ENCODE results near the gene SEPTIN5. TPM values are rescaled to one million over a fixed set of nuclear protein-coding genes. Genes with fewer than 3 reads are reported as not detected.

SEPTIN5 gene
- total and polyA plus RNA-seq, 8 donors, result 4.2 to 53.4 (median 7.9) TPM

- Histone ChIP-seq H3K27me3 (no peaks in the 10 kb centered on the region), H3K36me3 (no peaks in the 10 kb centered on the region), H3K4me1 (no peaks in the 10 kb centered on the region), H3K9me3 (no peaks in the 10 kb centered on the region), H3K4me3 (no peak overlapping the region), H3K27ac (no peak overlapping the region)
- DNase-seq (no peak), FAIRE-seq (no peak), ATAC-seq (no peak)
- intact Hi-C loops (cut with DNase I), result no loop called here
- no peak for TF ChIP-seq CTCF (IDR thresholded peaks at IDR 0.05)
- 79 to 87% methylated on average over 7 of the region's 7 CpGs for WGBS, 2 donors
Measured at GRCh38 chr22:19706661-19707151, 7.6 kb upstream of the SEPTIN5 start.

GRCh38 chr22:19707347-19708290 lies 6.7 kb upstream of the SEPTIN5 start:
- ATAC-seq (no peak), DNase-seq (peak in 2 of 6 donors; percentile 45 to 50), FAIRE-seq (no peak)
- Histone ChIP-seq H3K4me1 (no peaks in the 10 kb centered on the region), H3K9me3 (no peaks in the 10 kb centered on the region), H3K36me3 (no peaks in the 10 kb centered on the region), H3K4me3 (no peak overlapping the region), H3K27me3 (no peaks in the 10 kb centered on the region), H3K27ac (no peak overlapping the region)
- no peak for TF ChIP-seq CTCF (IDR thresholded peaks at IDR 0.05)
- intact Hi-C loops (cut with DNase I), result no loop called here
- 73 to 79% methylated on average over 24 of the region's 24 CpGs for WGBS, 2 donors

- ATAC-seq (no peak), FAIRE-seq (no peak), DNase-seq (peak in 2 of 6 donors; percentile 50 to 59)
- Histone ChIP-seq H3K4me1 (no peaks in the 10 kb centered on the region), H3K9me3 (no peaks in the 10 kb centered on the region), H3K36me3 (no peaks in the 10 kb centered on the region), H3K27me3 (no peaks in the 10 kb centered on the region), H3K27ac (no peak overlapping the region), H3K4me3 (no peak overlapping the region)
- no peak for TF ChIP-seq CTCF (IDR thresholded peaks at IDR 0.05)
- WGBS, 2 donors, result 59 to 69% methylated on average over 20 of the region's 20 CpGs
- intact Hi-C loops (cut with DNase I), result no loop called here
Measured at GRCh38 chr22:19708321-19709011, 5.8 kb upstream of the SEPTIN5 start.

- 62 to 64% methylated on average over 19 of the region's 19 CpGs for WGBS, 2 donors
- Histone ChIP-seq H3K9me3 (no peaks in the 10 kb centered on the region), H3K36me3 (no peaks in the 10 kb centered on the region), H3K4me3 (no peak overlapping the region), H3K27me3 (no peaks in the 10 kb centered on the region), H3K4me1 (no peaks in the 10 kb centered on the region), H3K27ac (no peak overlapping the region)
- TF ChIP-seq CTCF (IDR thresholded peaks at IDR 0.05), result no peak
- intact Hi-C loops (cut with DNase I), result no loop called here
- peak in 1 of 6 donors; percentile 34 for DNase-seq
- no peak for ATAC-seq
- no peak for FAIRE-seq
Measured at GRCh38 chr22:19709063-19709769, 5.1 kb upstream of the SEPTIN5 start.
